CD4-positive, alpha-beta T cell (primary cell): ENCODE data around the gene ARHGAP10. TPM values are rescaled to one million over a fixed set of nuclear protein-coding genes. Genes with fewer than 3 reads are reported as not detected.
"Not testable (repeated sequence)": the region's sequence is repeated elsewhere in the genome, so short reads cannot be mapped to it uniquely, and the experiment has no call there.

Experiments used
- ATAC-seq: fragments of 200-7000 bp; cut with Tn5 transposase; one replicate; pipeline ENCODE4 v1.10.0; 2022; ENCODE audit warnings: mild to moderate bottlenecking; ENCODE audit not compliant: poor library complexity
- CTCF ChIA-PET: fragments of 350-600 bp; sonication (Branson Sonifier 250); formaldehyde crosslinking; loops from one replicate; lab custom pipeline; 2021; ENCODE audit warnings: antibody characterized with exemption, inconsistent platforms; lab: Charles Lee
- POLR2A ChIA-PET: fragments of 350-600 bp; sonication (Branson Sonifier 250); formaldehyde crosslinking; loops from one replicate; lab custom pipeline; 2021; ENCODE audit warnings: antibody characterized with exemption, inconsistent platforms; lab: Charles Lee
- DNase-seq, 14 experiments: peaks; one replicate each; pipeline ENCODE4 v3.0.0-alpha.2; 2013 to 2020; ENCODE audit warnings: mixed read lengths in 2 of 14
- H3K27ac ChIP-seq, 2 donors: one replicate each; pipeline versions ENCODE4 v1.5.1 to v1.7.0; 2013; ENCODE audit warnings: low read length in 2 of 2, low read depth in 1 of 2, mild to moderate bottlenecking in 1 of 2
- H3K27me3 ChIP-seq, 2 experiments: 1 replicate in 1 of 2; 2 replicates in 1 of 2; pipeline versions ENCODE4 v1.6.1 to v1.7.0; 2013; ENCODE audit warnings: low read length in 2 of 2, control low read depth in 1 of 2, mild to moderate bottlenecking in 1 of 2, moderate library complexity in 1 of 2; ENCODE audit not compliant: insufficient read depth in 2 of 2, control insufficient read depth in 1 of 2
- H3K36me3 ChIP-seq: one replicate; pipeline ENCODE4 v1.6.1; 2013; ENCODE audit warnings: low read length, control low read depth; ENCODE audit not compliant: insufficient read depth
- H3K4me1 ChIP-seq: one replicate; pipeline ENCODE4 v1.6.1; 2013; ENCODE audit warnings: low read length, control low read depth; ENCODE audit not compliant: insufficient read depth
- H3K4me3 ChIP-seq: one replicate; pipeline ENCODE4 v1.5.1; 2013; ENCODE audit warnings: mild to moderate bottlenecking, low read length, moderate library complexity
- H3K9me3 ChIP-seq, 2 experiments: 1 replicate in 1 of 2; 2 replicates in 1 of 2; pipeline versions ENCODE4 v1.6.1 to v1.7.0; 2013; ENCODE audit warnings: low read length in 2 of 2, mild to moderate bottlenecking in 2 of 2, control low read depth in 1 of 2, moderate library complexity in 1 of 2; ENCODE audit not compliant: control insufficient read depth in 1 of 2, insufficient read depth in 1 of 2
- H3K27ac Mint-ChIP-seq: one replicate; pipeline ENCODE4 v1.8.0; 2020; ENCODE audit warnings: mixed read lengths
- H3K27me3 Mint-ChIP-seq: one replicate; pipeline ENCODE4 v1.8.0; 2021; ENCODE audit warnings: mixed read lengths
- H3K36me3 Mint-ChIP-seq: one replicate; pipeline ENCODE4 v1.8.0; 2021; ENCODE audit warnings: low read depth, mixed read lengths
- H3K4me1 Mint-ChIP-seq: one replicate; pipeline ENCODE4 v1.8.0; 2021; ENCODE audit warnings: low read depth, mixed read lengths
- H3K4me3 Mint-ChIP-seq: one replicate; pipeline ENCODE4 v1.8.0; 2020; ENCODE audit warnings: mild to moderate bottlenecking, mixed read lengths
- H3K9me3 Mint-ChIP-seq: one replicate; pipeline ENCODE4 v1.8.0; 2020; ENCODE audit warnings: mixed read lengths
- intact Hi-C, 2 experiments: fragments of 100-400 bp; cut with DNase I in 1 of 2; cut with micrococcal nuclease in 1 of 2; formaldehyde crosslinking; loops; one replicate each; pipeline versions ENCODE4 v1.15.1 to v1.9.0; 2023 to 2025; cut with DNase I, micrococcal nuclease
- total RNA-seq, 174 experiments: library from RNA in 2 of 174; stranded (reverse) in 2 of 174; gene quantifications; one replicate each; pipeline ENCODE4 v1.2.3 and lab custom pipeline; 2021 to 2026
- TF ChIP-seq, protein P1 (sequence below): fragments of 200-600 bp; IDR thresholded peaks from one replicate; pipeline ENCODE4 v1.8.0; 2022; ENCODE audit warnings: antibody characterized with exemption, mild to moderate bottlenecking

ARHGAP10 gene
- total RNA-seq, 2 experiments from 2014 or later, result 5.6 to 5.7 TPM

DNA sequence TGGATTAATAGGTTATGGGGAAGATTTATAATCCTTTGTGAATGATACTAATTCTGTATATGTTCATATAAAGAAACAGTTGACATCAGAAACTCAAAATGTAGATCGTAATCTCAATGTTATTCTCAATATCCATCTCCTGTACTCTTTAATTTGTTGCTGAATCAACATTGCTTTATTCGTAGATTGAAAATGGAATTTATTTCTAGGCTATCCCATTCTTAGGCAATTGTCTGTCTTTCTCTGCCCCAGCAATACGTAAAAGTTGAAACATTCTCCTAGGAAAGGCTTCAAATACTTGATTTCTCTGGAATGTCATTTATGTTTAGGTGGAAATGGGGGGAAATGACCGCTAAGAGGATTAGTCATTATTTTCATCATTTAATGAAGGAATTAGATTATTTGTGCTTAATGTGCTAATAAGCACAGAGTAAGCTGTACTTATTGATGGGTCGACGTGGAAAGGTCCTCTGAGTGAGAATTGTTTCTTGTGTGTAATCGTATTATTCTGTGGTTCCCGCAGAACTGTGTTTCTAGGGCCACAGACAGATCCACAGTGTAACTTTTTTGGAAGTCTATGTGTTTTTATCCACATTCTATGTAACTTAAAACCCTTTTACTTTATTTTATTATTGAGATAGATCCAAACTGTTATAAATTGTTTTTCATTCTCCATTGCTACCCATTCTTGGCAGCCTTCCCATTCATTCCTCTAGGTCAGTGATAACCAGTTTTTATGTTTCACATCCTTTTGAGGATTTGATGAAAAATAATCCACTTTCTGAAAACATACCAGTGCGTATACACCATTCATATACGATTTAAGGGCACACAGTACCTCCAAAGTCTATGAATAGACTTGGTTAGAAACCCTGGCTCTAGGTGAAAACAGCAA is 262.9 kb downstream of the ARHGAP10 start:
- no peak overlapping the region for H3K27ac Mint-ChIP-seq
- POLR2A ChIA-PET, result no interaction called here
- TF ChIP-seq, protein P1, sequence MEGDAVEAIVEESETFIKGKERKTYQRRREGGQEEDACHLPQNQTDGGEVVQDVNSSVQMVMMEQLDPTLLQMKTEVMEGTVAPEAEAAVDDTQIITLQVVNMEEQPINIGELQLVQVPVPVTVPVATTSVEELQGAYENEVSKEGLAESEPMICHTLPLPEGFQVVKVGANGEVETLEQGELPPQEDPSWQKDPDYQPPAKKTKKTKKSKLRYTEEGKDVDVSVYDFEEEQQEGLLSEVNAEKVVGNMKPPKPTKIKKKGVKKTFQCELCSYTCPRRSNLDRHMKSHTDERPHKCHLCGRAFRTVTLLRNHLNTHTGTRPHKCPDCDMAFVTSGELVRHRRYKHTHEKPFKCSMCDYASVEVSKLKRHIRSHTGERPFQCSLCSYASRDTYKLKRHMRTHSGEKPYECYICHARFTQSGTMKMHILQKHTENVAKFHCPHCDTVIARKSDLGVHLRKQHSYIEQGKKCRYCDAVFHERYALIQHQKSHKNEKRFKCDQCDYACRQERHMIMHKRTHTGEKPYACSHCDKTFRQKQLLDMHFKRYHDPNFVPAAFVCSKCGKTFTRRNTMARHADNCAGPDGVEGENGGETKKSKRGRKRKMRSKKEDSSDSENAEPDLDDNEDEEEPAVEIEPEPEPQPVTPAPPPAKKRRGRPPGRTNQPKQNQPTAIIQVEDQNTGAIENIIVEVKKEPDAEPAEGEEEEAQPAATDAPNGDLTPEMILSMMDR, result no peak
- Histone ChIP-seq H3K27ac (no peak overlapping the region), H3K9me3 (peaks cover 0 to 6% of the 10 kb centered on the region in 2 experiments), H3K4me1 (no peaks in the 10 kb centered on the region), H3K4me3 (no peak overlapping the region), H3K36me3 (no peaks in the 10 kb centered on the region), H3K27me3 (no peaks in the 10 kb centered on the region)
- intact Hi-C loops, result no loop called here
- CTCF ChIA-PET, result interaction anchor here (0.7 kb wide), 1 partner anchor 11 kb away, joined by 3 read pairs; no protein-coding TSS in a partner anchor
- H3K4me1 Mint-ChIP-seq, result no peaks in the 10 kb centered on the region
- no peaks in the 10 kb centered on the region for H3K9me3 Mint-ChIP-seq
- DNase-seq, result no peak
- no peak for ATAC-seq
- H3K36me3 Mint-ChIP-seq, result peaks cover 4% of the 10 kb centered on the region
- H3K27me3 Mint-ChIP-seq, result no peaks in the 10 kb centered on the region
- no peak overlapping the region for H3K4me3 Mint-ChIP-seq

DNA sequence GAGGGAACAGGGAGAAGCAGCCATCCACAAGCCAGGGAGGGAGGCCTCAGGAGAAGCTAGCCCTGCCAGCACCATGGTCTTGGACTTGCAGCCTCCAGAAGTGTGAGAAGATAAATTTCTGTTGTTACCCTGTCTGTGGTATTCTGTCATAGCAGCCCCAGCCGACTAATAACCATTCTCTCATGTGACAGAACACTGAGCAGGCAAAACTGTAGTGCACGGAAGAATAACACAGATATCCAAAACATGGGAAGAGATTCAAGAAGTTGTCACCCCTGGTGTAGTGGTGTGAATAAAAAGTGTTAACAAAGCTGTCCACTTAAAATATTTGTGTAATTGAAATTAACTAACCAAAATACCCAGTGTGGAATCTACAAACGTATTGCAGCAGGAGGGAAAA is 265.0 kb downstream of the ARHGAP10 start:
- Mint-ChIP-seq H3K4me3 (no peak overlapping the region), H3K36me3 (peaks cover 4% of the 10 kb centered on the region), H3K27ac (no peak overlapping the region), H3K27me3 (no peaks in the 10 kb centered on the region), H3K4me1 (no peaks in the 10 kb centered on the region), H3K9me3 (no peaks in the 10 kb centered on the region)
- DNase-seq (no peak), ATAC-seq (no peak)
- ChIA-PET CTCF (interaction anchor here (0.6 kb wide), 1 partner anchor 21 kb away, joined by 3 read pairs; no protein-coding TSS in a partner anchor), POLR2A (interaction anchor here (0.7 kb wide), 1 partner anchor 742 kb away, joined by 3 read pairs; no protein-coding TSS in a partner anchor)
- TF ChIP-seq, protein P1, result no peak
- H3K4me3 ChIP-seq, result no peak overlapping the region
- H3K27ac ChIP-seq, result no peak overlapping the region
- H3K4me1 ChIP-seq, result no peaks in the 10 kb centered on the region
- no peaks in the 10 kb centered on the region for H3K36me3 ChIP-seq
- intact Hi-C loops, result no loop called here
- H3K9me3 ChIP-seq, result peaks cover 0 to 6% of the 10 kb centered on the region in 2 experiments
- H3K27me3 ChIP-seq, result no peaks in the 10 kb centered on the region

DNA sequence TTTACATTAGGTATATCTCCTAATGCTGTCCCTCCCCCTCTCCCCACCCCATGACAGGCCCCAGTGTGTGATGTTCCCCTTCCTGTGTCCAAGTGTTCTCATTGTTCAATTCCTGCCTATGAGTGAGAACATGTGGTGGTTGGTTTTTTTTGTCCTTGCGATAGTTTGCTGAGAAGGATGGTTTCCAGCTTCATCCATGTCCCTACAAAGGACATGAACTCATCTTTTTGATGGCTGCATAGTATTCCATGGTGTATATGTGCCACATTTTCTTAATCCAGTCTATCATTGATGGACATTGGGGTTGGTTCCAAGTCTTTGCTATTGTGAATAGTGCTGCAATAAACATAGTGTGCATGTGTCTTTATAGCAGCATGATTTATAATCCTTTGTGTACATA is 268.1 kb downstream of the ARHGAP10 start:
- H3K4me1 Mint-ChIP-seq, result peaks cover 10% of the 10 kb centered on the region
- H3K27ac Mint-ChIP-seq, DNase-seq, H3K27ac ChIP-seq, CTCF ChIA-PET, POLR2A ChIA-PET, H3K36me3 Mint-ChIP-seq, ATAC-seq, H3K9me3 ChIP-seq, intact Hi-C loops, H3K27me3 ChIP-seq, H3K4me1 ChIP-seq, H3K27me3 Mint-ChIP-seq, H3K9me3 Mint-ChIP-seq, H3K4me3 ChIP-seq, H3K4me3 Mint-ChIP-seq, H3K36me3 ChIP-seq: not testable (repeated sequence)
